Panc1 (cell line): ENCODE measurements around the gene CTDSPL2. TPM values are rescaled to one million over a fixed set of nuclear protein-coding genes. Genes with fewer than 3 reads are reported as not detected.
"Not testable (repeated sequence)": the region's sequence is repeated elsewhere in the genome, so short reads cannot be mapped to it uniquely, and the experiment has no call there.

Source experiments
- ATAC-seq: fragments of 200-7000 bp; cut with Tn5 transposase; 2 replicates; pipeline ENCODE4 v1.9.1; 2020; ENCODE audit warnings: mild to moderate bottlenecking, moderate library complexity
- BruUV-seq: library from RNA; stranded (reverse); fragments of 400-500 nt; replicated peaks from 2 replicates; lab custom pipeline; 2021; lab: Mats Ljungman, UMichigan
- CTCF ChIA-PET: fragments of 300-600 bp; sonication (Branson Sonifier 250); formaldehyde crosslinking; loops from one replicate; lab custom pipeline; 2022; ENCODE audit warnings: antibody characterized with exemption; lab: Charles Lee
- POLR2A ChIA-PET: fragments of 300-600 bp; sonication (Branson Sonifier 250); formaldehyde crosslinking; loops from one replicate; lab custom pipeline; 2022; ENCODE audit warnings: antibody characterized with exemption; lab: Charles Lee
- DNase-seq: peaks from one replicate; pipeline ENCODE4 v3.0.0-alpha.2; 2010; ENCODE audit warnings: low read depth, low spot score
- H3K27ac ChIP-seq: 2 replicates; pipeline ENCODE4 v1.5.1; 2011; ENCODE audit warnings: mild to moderate bottlenecking, low read length, inconsistent platforms
- H3K27me3 ChIP-seq: fragments of 200-500 bp; sonication (Bioruptor generic); 2 replicates; pipeline ENCODE4 v1.6.0; 2014; ENCODE audit warnings: low read length, inconsistent platforms; ENCODE audit not compliant: control insufficient read depth, insufficient read depth
- H3K36me3 ChIP-seq: fragments of 200-500 bp; sonication (Bioruptor generic); 2 replicates; pipeline ENCODE4 v1.5.1; 2014; ENCODE audit warnings: inconsistent platforms, mild to moderate bottlenecking, low read length, moderate library complexity; ENCODE audit not compliant: control insufficient read depth, insufficient read depth
- H3K4me1 ChIP-seq: 2 replicates; pipeline ENCODE4 v1.5.1; 2011; ENCODE audit warnings: inconsistent platforms, mild to moderate bottlenecking, low read length, moderate library complexity; ENCODE audit not compliant: control insufficient read depth, insufficient read depth
- H3K4me3 ChIP-seq, 2 experiments: 2 replicates each; pipeline ENCODE4 v1.5.1; 2011 to 2012; ENCODE audit warnings: low read depth in 2 of 2, low read length in 2 of 2, mild to moderate bottlenecking in 2 of 2, inconsistent platforms in 1 of 2, moderate library complexity in 1 of 2
- H3K9me3 ChIP-seq: fragments of 200-500 bp; sonication (Bioruptor generic); 2 replicates; pipeline ENCODE4 v1.5.1; 2014; ENCODE audit warnings: low read depth, mild to moderate bottlenecking, inconsistent platforms, low read length, moderate library complexity; ENCODE audit not compliant: control insufficient read depth, insufficient read depth
- CTCF ChIP-seq: fragments of 450-650 bp; IDR thresholded peaks from 2 replicates; pipeline ENCODE4 v1.5.1; 2017; ENCODE audit warnings: mild to moderate bottlenecking
- POLR2AphosphoS5 ChIP-seq: IDR thresholded peaks from 2 replicates; pipeline ENCODE4 v1.6.1; 2012; ENCODE audit warnings: mild to moderate bottlenecking, low read depth, low read length, moderate library complexity
- SIN3A ChIP-seq: IDR thresholded peaks from 2 replicates; pipeline ENCODE4 v1.6.1; 2012; ENCODE audit warnings: low read depth, mild to moderate bottlenecking, low read length, moderate library complexity, borderline replicate concordance; ENCODE audit not compliant: insufficient read depth
- TCF7L2 ChIP-seq: IDR thresholded peaks from 2 replicates; pipeline ENCODE4 v1.6.1; 2011; ENCODE audit warnings: mild to moderate bottlenecking, low read depth, low read length, inconsistent platforms
- in situ Hi-C: cut with HindIII; loops from 2 replicates; pipeline ENCODE4 v1.10.0; 2016; ENCODE audit warnings: low sequenced_read_pairs, low pct_unique_long_range_greater_than_20kb
- intact Hi-C: fragments of 100-400 bp; cut with micrococcal nuclease; formaldehyde crosslinking; loops from one replicate; pipeline ENCODE4 v1.10.0; 2022; ENCODE audit not compliant: unreplicated experiment
- total RNA-seq: library from RNA; stranded (reverse); gene quantifications from one replicate; pipeline ENCODE4 v1.2.1, GENCODE V29; 2021; ENCODE audit not compliant: unreplicated experiment
- TF ChIP-seq, protein P1 (sequence below), 2 experiments: IDR thresholded peaks; 2 replicates each; pipeline ENCODE4 v1.6.1; 2011 to 2012; ENCODE audit warnings: low read depth in 2 of 2, control low read depth in 1 of 2, low read length in 1 of 2, mild to moderate bottlenecking in 1 of 2, moderate library complexity in 1 of 2; ENCODE audit not compliant: insufficient read depth in 1 of 2

The CTDSPL2 gene
- total RNA-seq, 1 experiment from 2014 or later = 70.6 TPM

GRCh38 chr15:44541282-44541958, 114.0 kb downstream of the CTDSPL2 start:
- H3K27ac ChIP-seq = no peak overlapping the region
- ChIA-PET POLR2A (no interaction called here), CTCF (interaction anchor here (0.6 kb wide), 1 partner anchor 51 kb away, joined by 6 read pairs; no protein-coding TSS in a partner anchor)
- H3K4me3 ChIP-seq = no peak overlapping the region
- H3K4me1 ChIP-seq = peaks cover 15% of the 10 kb centered on the region; the same call in 1 of the 2 replicates
- DNase-seq (no peak), ATAC-seq (no peak)
- in situ Hi-C loops = no loop called here
- intact Hi-C loops = no loop called here
- TF ChIP-seq, protein P1, sequence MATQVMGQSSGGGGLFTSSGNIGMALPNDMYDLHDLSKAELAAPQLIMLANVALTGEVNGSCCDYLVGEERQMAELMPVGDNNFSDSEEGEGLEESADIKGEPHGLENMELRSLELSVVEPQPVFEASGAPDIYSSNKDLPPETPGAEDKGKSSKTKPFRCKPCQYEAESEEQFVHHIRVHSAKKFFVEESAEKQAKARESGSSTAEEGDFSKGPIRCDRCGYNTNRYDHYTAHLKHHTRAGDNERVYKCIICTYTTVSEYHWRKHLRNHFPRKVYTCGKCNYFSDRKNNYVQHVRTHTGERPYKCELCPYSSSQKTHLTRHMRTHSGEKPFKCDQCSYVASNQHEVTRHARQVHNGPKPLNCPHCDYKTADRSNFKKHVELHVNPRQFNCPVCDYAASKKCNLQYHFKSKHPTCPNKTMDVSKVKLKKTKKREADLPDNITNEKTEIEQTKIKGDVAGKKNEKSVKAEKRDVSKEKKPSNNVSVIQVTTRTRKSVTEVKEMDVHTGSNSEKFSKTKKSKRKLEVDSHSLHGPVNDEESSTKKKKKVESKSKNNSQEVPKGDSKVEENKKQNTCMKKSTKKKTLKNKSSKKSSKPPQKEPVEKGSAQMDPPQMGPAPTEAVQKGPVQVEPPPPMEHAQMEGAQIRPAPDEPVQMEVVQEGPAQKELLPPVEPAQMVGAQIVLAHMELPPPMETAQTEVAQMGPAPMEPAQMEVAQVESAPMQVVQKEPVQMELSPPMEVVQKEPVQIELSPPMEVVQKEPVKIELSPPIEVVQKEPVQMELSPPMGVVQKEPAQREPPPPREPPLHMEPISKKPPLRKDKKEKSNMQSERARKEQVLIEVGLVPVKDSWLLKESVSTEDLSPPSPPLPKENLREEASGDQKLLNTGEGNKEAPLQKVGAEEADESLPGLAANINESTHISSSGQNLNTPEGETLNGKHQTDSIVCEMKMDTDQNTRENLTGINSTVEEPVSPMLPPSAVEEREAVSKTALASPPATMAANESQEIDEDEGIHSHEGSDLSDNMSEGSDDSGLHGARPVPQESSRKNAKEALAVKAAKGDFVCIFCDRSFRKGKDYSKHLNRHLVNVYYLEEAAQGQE (IDR thresholded peaks at IDR 0.05; ENCODE audit: insufficient read depth in 1 of 2, low read depth in 2 of 2, low read length in 1 of 2) = no peak
- no peak for TF ChIP-seq TCF7L2
- TF ChIP-seq SIN3A = no peak
- no peak for TF ChIP-seq CTCF
- no peak for TF ChIP-seq POLR2AphosphoS5
- H3K36me3 ChIP-seq = peaks cover 2% of the 10 kb centered on the region
- H3K9me3 ChIP-seq = no peaks in the 10 kb centered on the region
- no TSS peak for BruUV-seq
- H3K27me3 ChIP-seq = no peaks in the 10 kb centered on the region

- DNase-seq (no peak), ATAC-seq (no peak)
- ChIA-PET CTCF (no interaction called here), POLR2A (interaction anchor here (0.7 kb wide), 1 partner anchor 17 kb away, joined by 3 read pairs; no protein-coding TSS in a partner anchor)
- BruUV-seq = no TSS peak
- H3K36me3 ChIP-seq = peaks cover 2% of the 10 kb centered on the region
- no peak overlapping the region for H3K27ac ChIP-seq
- H3K4me3 ChIP-seq = no peak overlapping the region
- no peaks in the 10 kb centered on the region for H3K9me3 ChIP-seq
- intact Hi-C loops = no loop called here
- no peak for TF ChIP-seq POLR2AphosphoS5
- TF ChIP-seq TCF7L2 = no peak
- no peak for TF ChIP-seq SIN3A
- TF ChIP-seq CTCF = no peak
- TF ChIP-seq, protein P1 (IDR thresholded peaks at IDR 0.05; ENCODE audit: insufficient read depth in 1 of 2, low read depth in 2 of 2, low read length in 1 of 2) = no peak
- in situ Hi-C loops = no loop called here
- peaks cover 15% of the 10 kb centered on the region; the same call in 1 of the 2 replicates for H3K4me1 ChIP-seq
- H3K27me3 ChIP-seq = no peaks in the 10 kb centered on the region
Measured at GRCh38 chr15:44542596-44542995, 115.2 kb downstream of the CTDSPL2 start.

- in situ Hi-C loops, H3K36me3 ChIP-seq, H3K27ac ChIP-seq, H3K4me1 ChIP-seq, H3K9me3 ChIP-seq, intact Hi-C loops, BruUV-seq, DNase-seq, H3K4me3 ChIP-seq, H3K27me3 ChIP-seq, ATAC-seq: not testable (repeated sequence)
- CTCF ChIA-PET = interaction anchor here (0.7 kb wide), 1 partner anchor 166 kb away, joined by 5 read pairs; the partner anchor contains the start of gene PATL2
- POLR2A ChIA-PET = interaction anchor here (0.7 kb wide), 2 partner anchors 36 to 220 kb away, joined by 3 to 12 read pairs; no protein-coding TSS in a partner anchor
Measured at GRCh38 chr15:44544745-44545144, 117.3 kb downstream of the CTDSPL2 start.
